ENCODE results near the gene AGAP1.

AGAP1 gene

DNA sequence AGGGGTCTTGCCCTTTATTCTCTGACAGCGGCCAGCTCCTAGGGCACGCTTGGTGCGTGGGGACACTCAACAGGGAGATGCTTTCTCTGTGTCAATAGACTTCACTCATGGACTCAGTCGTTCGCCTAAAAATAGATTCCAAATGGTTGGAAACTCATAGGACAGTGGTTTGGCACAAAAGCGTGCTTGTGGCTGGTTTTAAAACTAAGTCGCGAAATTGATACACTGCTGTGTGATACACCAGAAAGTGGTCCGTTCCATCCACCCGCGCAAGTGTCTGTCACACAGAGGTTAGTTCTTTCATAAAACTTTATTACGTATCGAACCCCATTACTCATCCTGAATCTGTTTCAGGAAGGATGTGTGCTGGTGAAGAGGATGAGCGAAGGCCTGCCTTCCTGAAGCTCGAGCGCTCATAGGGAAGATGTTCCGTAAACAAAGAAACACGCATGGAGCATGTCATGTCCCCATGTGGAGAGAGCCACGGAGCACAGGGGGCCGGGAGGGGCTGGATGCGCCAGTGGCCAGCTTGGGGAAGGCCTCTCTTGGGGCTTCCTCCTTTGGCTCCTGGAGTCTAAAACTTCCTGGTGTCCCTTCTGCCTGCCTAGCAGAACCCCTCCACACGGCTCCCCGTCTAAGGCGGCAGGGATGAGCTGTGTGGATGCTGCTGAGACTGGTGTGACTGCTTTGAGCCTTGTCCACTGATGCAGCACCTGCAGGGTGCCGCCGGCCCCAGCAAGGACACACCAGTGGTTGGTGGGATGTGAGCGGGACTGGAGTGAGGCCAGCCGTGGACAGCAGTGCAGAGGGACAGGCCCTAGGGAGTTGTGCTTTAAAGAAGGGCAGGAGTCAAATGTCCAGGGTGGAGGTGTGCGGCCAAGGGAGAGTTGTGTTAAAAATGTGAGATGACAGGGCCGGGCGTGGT lies 467.1 kb downstream of the AGAP1 start:
- H3K27me3 Mint-ChIP-seq: peaks cover 37% of the 10 kb centered on the region
- no peak overlapping the region for H3K27ac Mint-ChIP-seq
- DNase-seq (no peak), ATAC-seq (no peak)
- H3K4me1 Mint-ChIP-seq: no peaks in the 10 kb centered on the region
- H3K9me3 Mint-ChIP-seq: no peaks in the 10 kb centered on the region
- H3K4me3 Mint-ChIP-seq: no peak overlapping the region

DNA sequence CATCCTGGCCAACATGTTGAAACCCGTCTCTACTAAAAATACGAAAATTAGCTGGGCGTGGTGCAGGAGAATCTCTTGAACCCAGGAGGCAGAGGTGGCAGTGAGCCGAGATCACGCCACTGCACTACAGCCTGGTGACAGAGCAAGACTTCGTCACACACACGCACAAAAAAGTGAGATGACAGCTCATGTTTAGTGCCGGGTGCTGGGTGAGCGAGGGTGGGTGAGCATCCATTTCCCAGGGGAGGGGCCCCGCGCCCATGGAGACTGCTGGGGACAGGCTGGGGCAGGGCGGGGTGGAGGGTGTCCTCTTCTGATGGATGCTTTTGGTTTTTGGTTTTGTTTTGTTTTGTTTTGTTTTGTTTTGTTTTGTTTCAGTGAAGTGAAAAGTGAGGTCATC lies 467.9 kb downstream of the AGAP1 start:
- Mint-ChIP-seq H3K27me3 (peaks cover 37% of the 10 kb centered on the region), H3K27ac (no peak overlapping the region), H3K4me1 (no peaks in the 10 kb centered on the region), H3K9me3 (no peaks in the 10 kb centered on the region), H3K4me3 (no peak overlapping the region)
- DNase-seq (no peak), ATAC-seq (no peak)

DNA sequence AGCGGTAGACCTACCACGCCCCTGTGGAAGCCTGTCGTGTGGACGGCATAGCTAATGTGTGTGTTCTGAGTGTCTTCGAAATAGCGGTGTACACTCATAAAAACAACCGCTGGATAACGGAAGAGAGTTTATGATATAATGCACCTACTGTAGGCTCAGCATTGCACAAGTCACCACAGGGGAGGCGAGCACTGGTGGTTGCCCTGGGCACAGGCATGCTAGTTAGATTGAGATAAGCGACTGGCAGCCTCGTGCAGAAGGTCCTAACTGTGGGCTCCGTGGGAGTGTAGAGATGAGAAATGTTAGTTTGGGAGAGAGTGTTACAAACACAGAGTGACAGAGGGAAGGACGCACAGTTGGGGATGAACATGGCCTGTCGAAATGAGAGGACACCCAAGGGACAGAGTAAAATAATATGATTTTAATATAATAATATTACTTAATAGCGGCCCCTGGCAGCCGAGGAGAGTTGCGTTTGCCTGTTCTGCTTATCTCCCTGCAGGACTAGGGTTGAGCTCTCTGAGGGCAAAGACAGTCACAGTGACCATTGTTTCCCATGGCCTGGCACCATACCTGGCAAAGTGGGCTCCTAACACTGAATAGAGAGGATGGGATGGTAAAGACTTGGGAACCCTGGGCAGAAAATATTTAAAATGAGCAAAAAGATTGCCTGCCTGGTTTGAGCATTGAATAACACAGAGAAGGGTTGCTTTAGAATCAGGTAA lies 470.2 kb downstream of the AGAP1 start:
- DNase-seq (no peak), ATAC-seq (no peak)
- H3K4me3 Mint-ChIP-seq: no peak overlapping the region
- no peaks in the 10 kb centered on the region for H3K4me1 Mint-ChIP-seq
- no peaks in the 10 kb centered on the region for H3K9me3 Mint-ChIP-seq
- peaks cover 37% of the 10 kb centered on the region for H3K27me3 Mint-ChIP-seq
- no peak overlapping the region for H3K27ac Mint-ChIP-seq

DNA sequence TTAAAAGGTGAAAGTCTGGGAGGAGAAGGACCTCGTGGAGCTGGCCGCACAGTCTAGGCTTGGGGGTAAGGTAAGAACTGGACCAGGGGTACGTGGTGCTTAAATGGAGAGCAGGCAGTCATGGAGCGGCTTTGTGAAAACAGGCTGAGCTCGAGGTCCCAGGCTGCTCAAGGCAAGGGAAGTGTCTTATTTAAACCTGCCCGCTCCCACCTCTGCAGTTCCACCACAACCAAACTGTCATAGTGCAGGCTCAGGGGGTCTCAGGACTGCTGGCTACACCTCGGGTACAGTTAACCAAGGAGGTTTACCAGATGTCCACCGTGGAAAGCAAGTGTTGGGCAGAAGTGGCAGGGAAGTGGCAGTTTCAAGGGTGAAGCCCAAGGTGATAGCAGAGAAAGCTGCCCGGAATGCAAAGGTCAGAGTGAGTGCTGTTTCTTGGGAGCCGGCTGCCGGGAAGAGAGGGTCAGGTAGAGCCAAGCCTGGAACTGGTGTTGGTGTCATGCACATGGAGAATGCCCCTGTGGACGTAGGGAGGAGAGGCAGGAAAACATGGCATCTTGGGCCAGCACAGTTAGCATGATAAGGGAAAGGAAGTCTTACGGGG lies 471.0 kb downstream of the AGAP1 start:
- ATAC-seq (no peak), DNase-seq (no peak)
- Mint-ChIP-seq H3K4me1 (no peaks in the 10 kb centered on the region), H3K9me3 (no peaks in the 10 kb centered on the region), H3K27me3 (peaks cover 37% of the 10 kb centered on the region), H3K4me3 (no peak overlapping the region), H3K27ac (no peak overlapping the region)

DNA sequence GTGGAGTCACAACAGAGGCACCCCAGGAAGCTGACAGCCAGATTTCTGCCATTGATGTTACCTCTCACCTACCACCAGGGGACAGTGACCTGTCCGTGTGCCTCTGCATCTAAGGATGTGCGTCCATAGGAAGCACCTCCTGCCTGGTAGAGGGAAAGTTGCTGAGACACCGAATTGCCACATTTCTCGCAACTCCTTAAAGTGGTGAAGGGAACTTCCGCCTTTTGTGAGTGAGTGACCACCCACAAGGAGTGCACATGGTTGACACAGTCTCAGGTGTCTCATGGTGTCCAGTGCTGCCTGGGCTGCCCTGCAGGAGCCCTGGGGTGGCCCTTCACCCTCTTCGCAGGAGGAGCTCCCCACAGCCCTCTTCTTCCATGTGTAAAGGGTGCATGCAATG lies 472.6 kb downstream of the AGAP1 start:
- peaks cover 27% of the 10 kb centered on the region for H3K27me3 Mint-ChIP-seq
- H3K27ac Mint-ChIP-seq: no peak overlapping the region
- no peak for DNase-seq
- no peaks in the 10 kb centered on the region for H3K9me3 Mint-ChIP-seq
- ATAC-seq: no peak
- H3K4me1 Mint-ChIP-seq: no peaks in the 10 kb centered on the region
- no peak overlapping the region for H3K4me3 Mint-ChIP-seq

DNA sequence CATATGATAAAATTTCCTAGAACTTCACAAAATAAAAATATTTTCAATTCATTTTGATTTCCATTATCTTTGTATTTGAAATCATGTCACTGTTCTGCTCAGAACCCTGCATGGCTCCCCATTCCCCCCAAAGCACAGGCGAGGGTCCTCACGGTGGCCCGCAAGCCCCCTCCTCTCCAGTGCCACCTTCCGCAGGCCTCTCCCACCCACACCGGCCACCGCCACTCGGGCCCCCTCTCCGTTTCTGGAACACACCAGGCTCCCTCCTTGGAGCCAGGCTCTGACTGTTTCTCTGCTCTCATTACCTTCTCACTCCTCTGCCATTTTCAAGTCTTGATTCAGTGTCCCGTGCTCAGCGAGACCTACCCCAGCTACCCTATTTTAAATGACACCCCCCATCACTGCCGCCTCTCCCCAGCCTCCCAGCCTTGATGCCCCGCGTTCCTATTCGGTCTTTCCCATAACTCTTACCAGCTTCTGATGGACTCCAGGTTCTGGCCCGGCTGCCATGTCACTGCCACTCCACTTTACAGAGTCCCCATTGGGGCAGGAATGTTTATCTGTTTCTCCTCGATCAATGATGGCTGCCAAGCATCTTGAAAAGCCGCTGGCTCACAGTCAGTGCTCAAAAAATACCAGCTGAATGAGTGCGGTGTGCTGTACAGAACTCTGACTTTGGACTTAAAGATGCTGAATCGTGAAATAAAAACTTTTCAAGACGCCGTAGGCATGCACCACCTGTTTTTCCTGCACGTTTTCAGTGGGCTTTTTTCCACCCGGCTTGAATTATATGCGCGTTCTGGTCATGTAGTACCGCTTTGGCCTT lies 473.3 kb downstream of the AGAP1 start:
- Mint-ChIP-seq H3K4me1 (no peaks in the 10 kb centered on the region), H3K4me3 (no peak overlapping the region), H3K27me3 (peaks cover 23% of the 10 kb centered on the region), H3K27ac (no peak overlapping the region), H3K9me3 (no peaks in the 10 kb centered on the region)
- no peak for DNase-seq
- no peak for ATAC-seq

DNA sequence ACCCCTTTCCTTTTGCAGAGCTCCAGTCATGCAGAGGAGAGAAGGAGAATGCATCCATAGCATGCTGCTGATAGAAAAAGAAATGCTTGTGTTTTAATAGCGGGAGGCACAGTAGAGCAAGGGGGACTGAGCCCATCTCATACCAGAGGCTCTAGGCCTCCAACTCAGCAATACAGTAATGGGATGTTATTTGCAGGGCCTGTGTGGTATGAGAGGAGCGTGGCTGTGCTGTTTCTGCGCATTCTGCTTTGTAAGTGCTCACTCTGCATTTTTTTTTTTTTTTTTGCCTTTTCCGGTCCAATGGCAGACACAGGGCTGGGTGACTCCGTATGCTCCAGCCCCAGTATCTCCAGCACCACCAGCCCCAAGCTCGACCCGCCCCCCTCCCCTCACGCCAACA lies 474.3 kb downstream of the AGAP1 start:
- Mint-ChIP-seq H3K9me3 (no peaks in the 10 kb centered on the region), H3K4me1 (no peaks in the 10 kb centered on the region), H3K4me3 (no peak overlapping the region), H3K27ac (no peak overlapping the region), H3K27me3 (peaks cover 14% of the 10 kb centered on the region)
- no peak for DNase-seq
- ATAC-seq: no peak

DNA sequence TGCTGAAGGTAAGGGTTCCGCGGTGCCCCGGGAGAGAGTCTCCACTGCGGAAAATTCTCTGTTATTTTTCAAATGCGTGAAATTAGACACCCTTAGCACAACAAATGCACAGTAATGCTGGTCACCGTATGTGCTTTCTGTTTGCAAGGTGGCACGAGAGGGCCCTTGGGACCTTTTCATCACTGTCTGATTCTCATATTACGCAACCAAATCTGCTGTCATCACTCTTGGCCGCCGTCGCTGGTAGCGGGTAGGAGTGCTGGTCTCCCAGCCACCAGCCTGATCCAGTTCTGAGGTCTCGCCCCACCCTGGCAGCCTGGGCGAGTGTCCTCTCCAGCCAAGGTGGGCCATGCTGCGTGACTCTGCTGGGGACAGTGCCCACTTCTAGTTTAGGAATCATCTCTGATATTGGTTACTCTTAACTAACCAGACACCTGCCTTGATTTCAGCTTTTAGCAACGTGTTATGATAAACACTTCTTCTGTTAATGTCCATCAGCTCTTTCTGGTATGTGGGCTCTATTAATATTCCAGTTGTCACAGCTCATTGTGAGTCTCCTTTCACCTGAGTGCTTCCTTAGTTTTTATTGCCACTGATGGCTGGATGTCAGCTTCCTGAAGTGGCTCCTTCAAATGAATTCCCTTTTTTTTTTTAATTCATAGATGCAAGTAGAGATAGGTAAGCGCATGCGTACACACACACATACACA lies 474.9 kb downstream of the AGAP1 start:
- H3K9me3 Mint-ChIP-seq: no peaks in the 10 kb centered on the region
- H3K27me3 Mint-ChIP-seq: peaks cover 14% of the 10 kb centered on the region
- H3K4me1 Mint-ChIP-seq: no peaks in the 10 kb centered on the region
- H3K27ac Mint-ChIP-seq: no peak overlapping the region
- DNase-seq: no peak
- ATAC-seq: no peak
- H3K4me3 Mint-ChIP-seq: no peak overlapping the region

DNA sequence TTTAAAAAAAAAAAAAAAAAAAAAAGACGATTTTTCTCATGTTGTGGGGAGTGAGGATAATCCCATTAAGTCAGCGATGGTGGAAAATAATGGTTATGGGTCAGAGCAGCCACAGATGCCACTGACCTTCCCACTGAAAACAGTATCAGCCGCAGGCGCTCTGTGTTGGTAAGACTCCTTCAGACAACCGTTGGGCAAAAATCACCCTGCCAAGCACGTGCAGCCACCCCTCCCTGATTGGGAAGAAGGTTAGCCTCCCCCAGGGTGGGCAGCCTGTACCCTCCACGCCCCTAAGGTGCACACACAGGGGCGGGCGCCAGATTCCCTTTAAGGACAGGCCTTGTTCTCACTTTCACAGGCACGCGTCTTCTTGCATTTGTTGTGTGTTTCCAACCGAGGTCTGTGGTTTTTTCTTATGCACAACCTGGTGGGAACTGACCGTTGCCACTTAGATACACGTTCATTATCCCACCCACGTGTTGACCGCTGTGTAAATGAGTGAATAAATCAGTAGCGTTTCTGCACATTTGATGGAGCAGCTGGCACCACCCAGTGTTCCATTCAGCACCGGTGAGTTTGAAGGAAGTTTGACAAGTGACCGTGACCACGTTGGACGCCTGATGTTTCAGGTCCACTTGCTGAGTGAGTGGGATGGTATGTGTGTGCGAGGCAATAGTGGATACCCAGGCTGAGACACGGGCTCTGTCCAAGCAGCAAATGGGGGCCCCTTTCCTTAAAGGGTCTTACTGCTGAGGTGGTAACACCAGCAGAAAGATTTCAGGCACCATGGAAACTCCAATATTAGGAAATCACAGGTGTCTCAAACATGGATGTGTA lies 476.6 kb downstream of the AGAP1 start:
- ATAC-seq: no peak
- Mint-ChIP-seq H3K27ac (peak overlapping the region in 1 of 2 donors; percentile 20), H3K4me3 (no peak overlapping the region), H3K27me3 (peaks cover 5% of the 10 kb centered on the region), H3K9me3 (no peaks in the 10 kb centered on the region), H3K4me1 (no peaks in the 10 kb centered on the region)
- no peak for DNase-seq

DNA sequence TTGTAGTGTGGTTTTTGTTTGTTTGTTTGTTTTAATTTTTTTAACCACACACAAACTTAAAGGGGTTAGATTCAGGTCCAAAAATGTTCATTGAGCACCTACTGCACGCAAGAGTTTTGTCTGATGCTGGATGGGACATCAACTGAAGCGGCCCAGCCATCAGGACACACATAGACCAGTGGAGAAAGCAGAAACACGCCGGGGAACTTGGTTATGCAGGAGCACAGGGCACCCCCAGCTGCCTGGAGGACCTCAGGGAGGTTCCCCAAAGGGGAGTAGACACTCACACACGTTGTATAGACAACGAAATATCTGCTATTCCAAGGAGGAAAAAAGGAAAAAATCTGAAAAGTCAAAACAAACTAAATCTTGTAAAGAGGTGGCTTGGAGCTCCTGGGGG lies 482.7 kb downstream of the AGAP1 start:
- Mint-ChIP-seq H3K27ac (no peak overlapping the region), H3K4me1 (no peaks in the 10 kb centered on the region), H3K4me3 (no peak overlapping the region)

DNA sequence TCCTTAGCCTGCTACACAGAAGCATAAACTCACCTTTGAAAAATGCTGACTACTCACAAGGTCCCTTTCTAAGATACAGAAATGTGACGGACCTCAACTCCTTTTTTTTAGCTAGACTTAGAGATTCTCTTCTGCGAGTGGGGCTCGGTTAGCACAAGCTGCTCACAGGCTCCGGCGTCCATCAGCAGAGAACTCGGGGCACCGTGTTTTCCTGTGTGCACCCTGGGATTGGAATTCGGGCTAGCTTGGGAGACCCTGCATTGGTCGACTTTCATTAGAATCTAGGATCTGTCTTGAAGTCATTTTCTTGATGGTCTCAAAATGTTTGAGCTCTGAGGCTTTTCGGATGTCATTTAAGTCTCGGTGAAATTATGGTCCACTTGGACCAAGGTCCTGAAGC lies 483.1 kb downstream of the AGAP1 start:
- DNase-seq: no peak
- no peak for ATAC-seq
- Mint-ChIP-seq H3K9me3 (no peaks in the 10 kb centered on the region), H3K27me3 (peaks cover 8% of the 10 kb centered on the region), H3K4me1 (no peaks in the 10 kb centered on the region), H3K4me3 (no peak overlapping the region), H3K27ac (no peak overlapping the region)

More for the DNA sequence above, 482.7 kb downstream of the AGAP1 start:
- DNase-seq (no peak), ATAC-seq (no peak)
- H3K9me3 Mint-ChIP-seq: no peaks in the 10 kb centered on the region
- H3K27me3 Mint-ChIP-seq: peaks cover 8% of the 10 kb centered on the region

DNA sequence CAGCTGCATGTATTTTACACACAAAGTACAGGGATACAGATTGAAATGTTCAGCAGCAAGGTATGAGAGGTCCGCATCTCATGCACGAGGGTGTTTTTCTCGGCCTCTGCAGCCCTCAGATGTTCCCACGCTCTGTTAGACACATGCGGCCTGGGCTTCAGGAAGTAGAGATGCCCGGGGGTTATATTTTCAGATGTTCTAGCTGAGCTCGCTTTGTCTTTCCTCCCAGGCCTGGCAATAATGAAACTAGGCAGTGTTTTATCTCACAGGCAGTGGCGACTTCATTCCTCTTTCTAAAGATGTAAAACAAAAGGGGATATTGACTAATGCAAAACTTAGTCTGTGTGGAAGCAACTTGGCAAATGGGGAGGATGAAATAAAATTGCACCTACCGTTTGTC lies 483.6 kb downstream of the AGAP1 start:
- no peak overlapping the region for H3K27ac Mint-ChIP-seq
- H3K4me1 Mint-ChIP-seq: no peaks in the 10 kb centered on the region
- no peak overlapping the region for H3K4me3 Mint-ChIP-seq
- no peaks in the 10 kb centered on the region for H3K9me3 Mint-ChIP-seq
- H3K27me3 Mint-ChIP-seq: peaks cover 8% of the 10 kb centered on the region
- no peak for ATAC-seq
- DNase-seq: no peak

DNA sequence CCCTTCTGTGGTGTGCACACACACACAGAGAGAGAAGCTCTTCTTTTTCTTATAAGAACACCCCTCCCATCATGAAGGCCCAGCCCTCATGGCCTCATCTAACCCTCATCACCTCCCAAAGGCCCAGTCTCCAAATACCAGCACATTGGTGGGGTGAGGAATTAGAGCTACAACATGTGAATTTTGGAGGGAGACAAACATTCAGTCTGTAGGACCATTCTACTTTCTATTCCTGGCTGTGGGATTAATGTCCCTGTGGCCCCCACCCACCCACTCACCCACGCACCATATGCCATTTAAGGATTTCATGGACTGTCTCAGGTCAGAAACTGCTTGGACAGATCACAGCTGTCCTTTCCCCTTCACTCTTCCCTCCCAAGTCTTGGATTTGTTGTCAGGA lies 484.2 kb downstream of the AGAP1 start:
- no peaks in the 10 kb centered on the region for H3K4me1 Mint-ChIP-seq
- H3K9me3 Mint-ChIP-seq: no peaks in the 10 kb centered on the region
- H3K27me3 Mint-ChIP-seq: peaks cover 8% of the 10 kb centered on the region
- no peak for DNase-seq
- no peak overlapping the region for H3K27ac Mint-ChIP-seq
- ATAC-seq: no peak
- H3K4me3 Mint-ChIP-seq: no peak overlapping the region

DNA sequence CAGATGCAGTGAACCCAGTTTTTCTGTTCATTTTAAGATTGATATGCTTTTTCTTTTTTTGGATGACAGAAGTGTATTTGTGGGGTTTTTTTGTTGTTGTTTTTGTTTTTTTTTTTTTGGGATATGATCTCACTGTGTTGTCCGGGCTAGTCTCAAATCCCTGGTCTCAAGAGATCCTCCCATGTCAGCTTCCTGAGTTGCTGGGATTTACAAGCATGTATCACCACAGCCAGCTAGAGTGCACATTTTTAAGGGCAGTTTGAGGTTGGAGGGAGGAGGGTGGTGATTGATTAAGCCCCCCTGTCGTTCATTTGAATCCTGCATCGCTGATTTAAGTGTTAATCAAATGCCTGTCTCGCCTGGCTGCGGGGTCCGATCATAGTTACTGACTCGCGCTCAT lies 485.2 kb downstream of the AGAP1 start:
- ATAC-seq (no peak), DNase-seq (no peak)
- no peak overlapping the region for H3K4me3 Mint-ChIP-seq
- H3K27me3 Mint-ChIP-seq: peaks cover 8% of the 10 kb centered on the region
- no peaks in the 10 kb centered on the region for H3K9me3 Mint-ChIP-seq
- no peaks in the 10 kb centered on the region for H3K4me1 Mint-ChIP-seq
- no peak overlapping the region for H3K27ac Mint-ChIP-seq
